Activated T-cell treated with anti-CD3 and anti-CD28 coated beads for 24 hours (primary cell): ENCODE measurements around the gene CHRM5.
"Not testable (repeated sequence)": the region's sequence is repeated elsewhere in the genome, so short reads cannot be mapped to it uniquely, and the experiment has no call there.

Source experiments
- DNase-seq: peaks from one replicate; pipeline ENCODE4 v3.0.0-alpha.2; 2020; ENCODE audit warnings: low read depth

Gene CHRM5

GRCh38 chr15:33988384-33988783 lies 20.1 kb downstream of the CHRM5 start:
- DNase-seq: no peak

GRCh38 chr15:33994005-33994615 lies 25.8 kb downstream of the CHRM5 start:
- no peak for DNase-seq

DNA sequence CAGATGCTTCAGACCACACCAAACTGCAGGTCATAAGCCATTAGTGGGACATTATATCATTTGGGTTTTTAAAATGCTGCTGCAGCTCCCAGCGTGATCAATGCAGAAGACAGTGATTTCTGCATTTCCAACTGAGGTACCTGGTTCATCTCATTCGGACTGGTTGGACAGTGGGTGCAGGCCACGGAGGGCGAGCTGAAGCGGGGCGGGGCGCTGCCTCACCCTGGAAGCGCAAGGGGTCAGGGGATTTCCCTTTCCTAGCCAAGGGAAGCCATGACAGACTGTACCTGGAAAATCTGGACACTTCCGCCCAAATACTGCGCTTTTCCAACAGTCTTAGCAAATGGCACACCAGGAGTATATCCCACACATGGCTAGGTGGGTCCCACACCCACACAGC lies 27.4 kb downstream of the CHRM5 start:
- not testable (repeated sequence) for DNase-seq

DNA sequence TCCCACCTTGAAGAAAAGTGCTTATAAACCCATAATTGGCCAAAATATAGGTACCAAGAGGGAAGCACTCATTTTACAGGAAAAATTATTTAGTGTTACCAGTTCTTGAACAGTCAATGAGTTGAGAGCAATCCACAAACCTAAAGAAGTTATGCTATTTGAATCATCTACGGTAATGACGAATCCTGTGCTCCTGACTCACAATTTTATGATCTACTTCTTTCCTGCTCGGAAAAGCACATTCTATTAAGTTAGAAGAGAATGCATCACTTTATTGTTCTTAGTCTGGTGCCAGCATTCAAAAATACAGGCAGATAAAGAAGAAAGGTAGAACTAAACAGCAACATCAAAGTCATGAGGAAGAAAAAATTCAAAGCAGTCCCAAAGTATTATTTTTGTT lies 33.2 kb downstream of the CHRM5 start:
- no peak for DNase-seq

GRCh38 chr15:34006381-34006780 lies 38.1 kb downstream of the CHRM5 start:
- no peak for DNase-seq

DNA sequence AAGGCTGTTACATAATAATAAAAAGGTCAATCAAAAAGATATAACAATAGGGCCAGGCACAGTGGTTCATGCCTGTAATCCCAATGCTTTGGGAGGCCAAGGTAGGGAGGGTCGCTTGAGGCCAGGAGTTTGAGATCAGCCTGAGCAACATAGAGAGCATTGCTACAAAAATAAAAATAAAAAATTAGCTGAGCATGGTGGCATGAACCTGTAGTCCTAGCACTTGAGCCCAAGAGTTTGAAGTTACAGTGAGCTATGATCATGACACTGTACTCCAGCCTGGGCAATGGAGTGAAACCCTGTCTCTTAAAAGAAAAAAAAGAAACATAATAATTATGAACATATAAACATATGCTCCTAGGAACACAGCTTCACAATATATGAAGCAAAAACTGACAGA lies 41.4 kb downstream of the CHRM5 start:
- no peak for DNase-seq

GRCh38 chr15:34010921-34011320 lies 42.6 kb downstream of the CHRM5 start:
- no peak for DNase-seq

DNA sequence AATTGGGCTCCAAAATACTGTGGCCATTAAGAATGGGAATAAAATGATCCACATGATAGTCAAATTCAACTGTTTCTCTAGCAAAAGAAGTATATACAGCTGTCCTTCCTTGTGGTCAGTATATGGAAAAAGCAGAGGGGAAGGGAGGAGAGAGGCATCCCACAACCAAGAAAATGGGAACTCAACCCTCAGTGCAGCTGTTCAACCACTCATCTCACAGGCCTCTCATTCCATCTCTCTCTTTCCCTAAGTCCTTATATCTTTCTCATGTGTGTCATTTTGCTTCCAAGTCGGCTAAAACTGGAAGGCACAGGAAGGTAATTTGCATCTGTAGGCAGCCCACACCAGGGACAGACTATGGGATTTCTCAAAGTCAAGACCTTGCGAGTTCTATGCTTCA lies 43.2 kb downstream of the CHRM5 start:
- DNase-seq: no peak

DNA sequence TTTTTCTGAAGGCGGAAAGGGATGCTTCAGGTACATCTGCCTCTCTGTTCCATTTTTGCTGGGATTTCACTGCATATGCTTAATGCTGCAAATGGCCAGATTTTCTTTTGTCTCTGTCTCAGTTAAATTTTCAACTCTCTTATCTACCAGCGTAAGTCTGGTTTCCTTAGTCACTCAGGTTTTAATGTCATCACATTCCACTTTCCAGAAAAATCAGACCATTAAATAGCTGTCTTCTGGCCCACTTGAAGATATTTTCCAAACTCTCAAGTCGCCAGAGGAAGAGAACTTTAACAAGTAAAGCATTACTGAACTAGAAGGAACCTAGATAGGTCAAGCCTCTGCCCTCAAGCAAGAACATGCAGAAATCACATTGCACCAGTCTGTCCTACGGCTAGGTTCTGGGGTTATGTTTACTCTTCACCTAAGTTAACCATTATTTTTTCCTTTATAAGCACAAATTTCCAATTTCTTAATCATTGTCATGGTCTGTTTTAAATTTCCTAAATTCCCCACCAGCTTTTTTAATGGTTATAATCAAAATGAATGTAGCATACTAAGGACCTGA lies 44.2 kb downstream of the CHRM5 start:
- DNase-seq: no peak

DNA sequence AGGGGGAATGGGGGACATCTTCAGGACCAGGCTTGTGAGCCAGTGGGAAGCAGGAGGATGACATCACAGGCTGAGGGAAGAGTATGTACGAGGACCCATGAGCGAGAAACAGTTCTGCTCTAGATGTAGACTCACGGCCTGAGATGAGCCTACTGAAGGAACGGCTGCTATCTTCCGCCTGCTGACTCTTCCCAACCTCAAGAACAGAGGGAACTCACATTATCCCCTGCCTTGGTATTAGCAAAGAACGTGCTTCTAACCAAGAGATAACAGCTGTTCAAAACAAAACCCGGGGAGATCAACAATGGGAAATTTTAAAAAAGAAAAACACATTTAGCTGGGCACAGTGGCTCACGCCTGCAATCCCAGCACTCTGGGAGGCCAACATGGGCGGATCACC lies 45.4 kb downstream of the CHRM5 start:
- DNase-seq: no peak

DNA sequence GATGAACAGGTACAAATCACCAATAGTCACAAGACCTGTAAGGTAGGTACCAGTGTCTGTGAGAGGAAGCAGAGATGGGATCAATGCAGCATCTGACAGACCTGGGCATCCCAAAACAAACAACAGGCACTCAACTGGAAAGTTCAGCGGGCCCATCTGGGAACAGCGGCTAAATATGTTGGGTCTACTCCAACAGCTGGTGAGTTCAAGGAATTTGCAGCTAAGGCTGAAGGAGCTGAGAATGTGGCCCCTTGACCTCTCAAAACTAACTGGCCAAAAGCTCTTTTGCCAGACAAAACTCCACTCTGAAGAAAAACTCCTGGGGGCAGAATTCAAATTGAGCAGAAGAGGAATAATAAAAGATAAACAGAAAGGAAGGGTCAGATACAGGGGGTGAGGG lies 46.3 kb downstream of the CHRM5 start:
- DNase-seq: no peak

DNA sequence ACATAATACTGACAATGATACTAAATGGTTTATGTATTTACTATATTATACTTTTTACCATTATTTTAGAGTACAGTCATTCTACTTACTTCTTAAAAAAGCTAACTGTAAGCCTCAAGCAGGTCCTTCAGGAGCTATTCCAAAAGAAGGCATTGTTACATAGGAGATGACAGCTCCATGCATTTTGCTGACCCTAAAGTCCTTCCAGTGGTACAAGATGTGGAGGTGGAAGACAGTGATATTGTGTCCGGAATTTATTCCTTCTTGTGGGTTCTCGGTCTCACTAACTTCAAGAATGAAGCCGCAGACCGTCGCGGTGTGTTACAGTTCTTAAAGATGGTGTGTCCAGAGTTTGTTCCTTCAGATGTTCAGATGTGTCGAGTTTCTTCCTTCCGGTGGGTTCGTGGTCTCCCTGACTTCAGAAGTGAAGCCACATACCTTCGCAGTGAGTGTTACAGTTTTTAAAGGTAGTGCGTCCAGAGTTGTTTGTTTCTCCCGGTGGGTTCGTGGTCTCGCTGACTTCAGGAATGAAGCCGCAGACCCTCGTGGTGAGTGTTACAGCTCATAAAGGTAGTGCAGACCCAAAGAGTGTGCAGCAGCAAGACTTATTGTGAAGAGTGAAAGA lies 49.8 kb downstream of the CHRM5 start:
- DNase-seq: peak; percentile 1

DNA sequence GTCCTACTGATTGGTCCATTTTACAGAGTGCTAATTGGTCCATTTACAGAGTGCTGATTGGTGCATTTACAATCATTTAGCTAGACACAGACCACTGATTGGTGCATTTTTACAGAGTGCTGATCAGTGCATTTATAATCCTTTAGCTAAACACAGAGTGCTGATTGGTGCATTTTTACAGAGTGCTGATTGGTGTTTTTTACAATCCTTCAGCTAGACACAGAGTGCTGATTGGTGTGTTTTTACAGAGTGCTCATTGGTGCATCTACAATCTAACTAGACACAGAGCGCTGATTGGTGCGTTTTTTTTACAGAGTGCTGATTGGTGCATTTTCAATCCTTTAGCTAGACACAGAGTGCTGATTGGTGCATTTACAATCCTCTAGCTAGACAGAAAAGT lies 50.4 kb downstream of the CHRM5 start:
- not testable (repeated sequence) for DNase-seq

- DNase-seq: no peak
Observed at GRCh38 chr15:34019369-34019990, 51.2 kb downstream of the CHRM5 start.

DNA sequence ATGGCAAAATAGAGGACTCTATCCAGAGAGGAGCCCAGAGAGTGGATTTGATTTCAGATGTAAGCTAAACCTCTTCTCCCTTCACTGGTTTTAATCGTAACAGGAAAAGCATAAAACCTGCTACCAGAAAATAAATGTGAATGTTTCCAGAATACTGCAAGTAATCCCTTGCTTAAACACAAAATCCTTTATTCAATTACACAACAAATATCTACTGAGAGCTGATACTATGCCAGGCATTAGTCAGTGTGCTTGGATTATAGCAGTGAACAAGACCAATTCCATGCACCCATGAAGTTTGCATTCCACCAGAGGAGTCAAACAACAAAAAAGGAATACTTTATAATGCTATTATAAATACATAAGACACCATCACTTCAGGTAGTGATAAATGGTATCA lies 55.6 kb downstream of the CHRM5 start:
- no peak for DNase-seq

DNA sequence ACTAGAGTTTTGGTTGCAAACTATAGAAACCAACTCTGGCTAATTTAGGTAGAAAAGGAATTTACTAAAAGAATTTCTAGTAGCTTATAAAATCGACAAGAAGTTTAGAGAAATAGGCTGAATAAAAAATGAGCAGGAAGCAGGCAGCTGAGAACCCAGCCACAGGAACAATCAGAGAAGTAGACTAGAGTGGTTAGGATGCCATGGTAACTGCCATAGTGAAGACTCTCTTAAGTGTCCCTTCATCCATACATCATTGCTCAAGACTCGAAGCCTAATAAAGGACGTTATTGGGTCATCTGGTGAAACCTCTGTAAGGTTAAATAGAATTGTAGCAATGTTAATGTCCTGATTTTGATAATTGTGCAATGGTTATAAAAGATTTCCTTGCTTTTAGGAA lies 57.0 kb downstream of the CHRM5 start:
- no peak for DNase-seq

- DNase-seq: no peak
Observed at GRCh38 chr15:34027606-34028005, 59.3 kb downstream of the CHRM5 start.

DNA sequence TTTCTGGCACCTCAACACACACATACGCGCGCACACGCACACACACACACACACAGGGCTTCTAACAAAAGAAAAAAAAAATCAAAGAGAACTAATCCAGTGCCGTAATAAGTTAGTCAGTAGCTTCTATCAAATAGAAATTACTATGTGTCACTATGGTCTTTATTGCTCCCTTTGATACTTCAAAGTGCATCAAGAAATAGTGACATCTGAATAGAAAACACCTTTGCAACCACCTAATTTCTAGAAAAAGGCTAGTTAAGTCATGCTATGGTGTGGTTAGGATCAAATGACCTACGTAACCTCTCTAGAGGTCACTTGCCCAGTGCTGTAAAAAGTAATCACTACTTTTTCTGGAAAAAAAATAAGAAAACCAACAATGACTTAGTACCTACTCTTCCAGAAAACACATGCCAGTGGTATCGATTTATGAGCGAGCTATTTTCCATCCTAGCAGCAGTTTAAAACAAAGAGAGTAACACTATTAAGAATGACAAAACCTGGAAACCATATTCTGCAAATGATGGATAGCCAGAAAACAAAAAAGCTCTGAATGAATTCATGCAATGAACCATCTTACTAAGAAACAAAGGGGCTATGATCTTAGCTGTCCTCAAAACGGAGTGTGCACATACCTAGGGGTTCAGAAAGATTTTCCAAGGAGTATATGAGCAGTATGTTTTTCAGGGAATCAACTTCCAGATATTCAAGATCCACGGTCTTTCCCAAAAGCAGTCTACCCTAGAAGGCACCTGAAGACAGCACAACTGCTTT lies 63.9 kb downstream of the CHRM5 start:
- DNase-seq: no peak

GRCh38 chr15:34038023-34038870 lies 70.0 kb downstream of the CHRM5 start:
- DNase-seq: peak; percentile 61

GRCh38 chr15:34038871-34039789 lies 70.8 kb downstream of the CHRM5 start, which contains the start of gene AVEN:
AVEN (minus strand) TSS chr15:34039204; CDS start chr15:34039046, 158 bp downstream.
- peak; percentile 44 for DNase-seq

DNA sequence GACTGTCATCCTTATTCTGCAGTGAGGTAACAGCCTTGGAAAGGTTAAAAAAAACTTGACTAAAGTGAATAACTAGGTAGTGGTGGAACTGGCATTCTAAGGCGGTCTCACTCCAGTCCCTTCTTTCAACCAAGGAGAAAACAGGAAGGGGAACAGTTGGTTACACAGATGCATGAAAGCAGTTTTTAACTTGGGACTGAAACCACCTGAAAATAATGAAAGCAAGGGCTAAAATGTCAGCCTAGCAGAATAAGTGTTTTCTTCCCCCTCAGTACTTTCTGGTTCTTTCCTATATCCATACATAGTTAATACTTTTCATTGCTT lies 71.5 kb downstream of the CHRM5 start:
- no peak for DNase-seq
